Vagina (tissue), 2 donors: ENCODE measurements around the gene SNX24. TPM values are rescaled to one million over a fixed set of nuclear protein-coding genes. Genes with fewer than 3 reads are reported as not detected.

ENCODE experiments used
- DNase-seq, 2 donors: peaks; one replicate each; pipeline ENCODE4 v3.0.0-alpha.2; 2017; ENCODE audit errors: extremely low spot score in 2 of 2
- H3K27ac ChIP-seq: fragments of 200-600 bp; sonication (generic); one replicate; pipeline ENCODE4 v1.5.1; 2019
- H3K27me3 ChIP-seq: fragments of 200-600 bp; sonication (generic); one replicate; pipeline ENCODE4 v1.5.1; 2019
- H3K36me3 ChIP-seq, 2 donors: fragments of 200-600 bp; sonication (generic); one replicate each; pipeline ENCODE4 v1.5.1; 2017 to 2019
- H3K4me1 ChIP-seq: fragments of 200-600 bp; sonication (generic); one replicate; pipeline ENCODE4 v1.5.1; 2019
- H3K4me3 ChIP-seq, 2 donors: fragments of 200-600 bp; sonication (generic); 1 replicate in 1 of 2; 2 replicates in 1 of 2; pipeline ENCODE4 v1.5.1; 2016 to 2019
- H3K9me3 ChIP-seq: fragments of 200-600 bp; sonication (generic); one replicate; pipeline ENCODE4 v1.5.1; 2019
- CTCF ChIP-seq, 3 experiments: fragments of 450-650 bp in 2 of 3; fragments of 200-600 bp in 1 of 3; sonication (generic) in 1 of 3; IDR thresholded peaks; one replicate each; pipeline ENCODE4 v1.5.1; 2017 to 2019; ENCODE audit warnings: antibody characterized with exemption in 3 of 3, mild to moderate bottlenecking in 2 of 3, moderate library complexity in 2 of 3
- POLR2A ChIP-seq, 2 donors: fragments of 450-650 bp; IDR thresholded peaks; one replicate each; pipeline ENCODE4 v1.6.1; 2017; ENCODE audit warnings: antibody characterized with exemption in 2 of 2, mild to moderate bottlenecking in 2 of 2, moderate library complexity in 2 of 2
- POLR2AphosphoS5 ChIP-seq, 2 donors: sonication (generic); formaldehyde crosslinking; IDR thresholded peaks; one replicate each; pipeline ENCODE4 v1.9.0; 2017; ENCODE audit warnings: antibody characterized with exemption in 2 of 2, mild to moderate bottlenecking in 2 of 2, low read depth in 1 of 2; ENCODE audit not compliant: insufficient read depth in 1 of 2
- intact Hi-C: fragments of 100-400 bp; cut with DNase I; formaldehyde crosslinking; loops from one replicate; pipeline ENCODE4 v1.15.1; 2023
- total RNA-seq: library from RNA; depleted of rRNA; stranded (reverse); fragments of >200 nt; gene quantifications from one replicate; pipeline ENCODE4 v1.2.3, GENCODE V29; 2016

Gene SNX24
- total RNA-seq, 1 donor from 2014 or later, result 19.4 TPM

- no peak for DNase-seq
- H3K36me3 ChIP-seq, result no peaks in the 10 kb centered on the region
- no peak overlapping the region for H3K4me3 ChIP-seq
- intact Hi-C loops, result no loop called here
- H3K9me3 ChIP-seq, result no peaks in the 10 kb centered on the region
- TF ChIP-seq CTCF (IDR thresholded peaks at IDR 0.05) (no peak), POLR2A (IDR thresholded peaks at IDR 0.05) (no peak), POLR2AphosphoS5 (IDR thresholded peaks at IDR 0.05; ENCODE audit: insufficient read depth in 1 of 2, low read depth in 1 of 2) (no peak)
- no peaks in the 10 kb centered on the region for H3K27me3 ChIP-seq
- no peaks in the 10 kb centered on the region for H3K4me1 ChIP-seq
- H3K27ac ChIP-seq, result no peak overlapping the region
Observed at GRCh38 chr5:122880170-122880689, 34.8 kb downstream of the SNX24 start.

DNA sequence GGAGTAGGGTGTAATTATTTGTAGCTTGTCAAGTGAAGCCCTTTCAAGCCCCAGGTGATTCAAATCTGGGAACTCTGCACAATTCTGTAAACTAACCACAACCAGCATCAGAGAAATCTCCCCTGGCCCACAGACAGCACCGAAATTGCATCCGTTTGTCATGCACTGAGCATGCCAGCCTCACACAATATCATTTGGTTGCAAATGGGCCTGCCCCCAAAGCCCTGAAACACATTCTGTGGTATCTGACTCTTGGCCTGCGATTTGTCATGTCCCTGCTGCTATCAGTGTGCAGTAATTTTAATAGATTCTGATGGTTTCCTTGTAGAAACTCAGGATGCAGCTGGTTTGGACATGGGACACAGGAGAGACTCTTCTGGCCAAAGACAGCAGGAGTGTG is 35.3 kb downstream of the SNX24 start:
- no peak overlapping the region for H3K4me3 ChIP-seq
- H3K9me3 ChIP-seq, result no peaks in the 10 kb centered on the region
- DNase-seq, result no peak
- H3K36me3 ChIP-seq, result no peaks in the 10 kb centered on the region
- H3K27ac ChIP-seq, result no peak overlapping the region
- TF ChIP-seq POLR2A (IDR thresholded peaks at IDR 0.05) (no peak), POLR2AphosphoS5 (IDR thresholded peaks at IDR 0.05; ENCODE audit: insufficient read depth in 1 of 2, low read depth in 1 of 2) (no peak), CTCF (IDR thresholded peaks at IDR 0.05) (no peak)
- intact Hi-C loops, result no loop called here
- H3K4me1 ChIP-seq, result no peaks in the 10 kb centered on the region
- no peaks in the 10 kb centered on the region for H3K27me3 ChIP-seq

DNA sequence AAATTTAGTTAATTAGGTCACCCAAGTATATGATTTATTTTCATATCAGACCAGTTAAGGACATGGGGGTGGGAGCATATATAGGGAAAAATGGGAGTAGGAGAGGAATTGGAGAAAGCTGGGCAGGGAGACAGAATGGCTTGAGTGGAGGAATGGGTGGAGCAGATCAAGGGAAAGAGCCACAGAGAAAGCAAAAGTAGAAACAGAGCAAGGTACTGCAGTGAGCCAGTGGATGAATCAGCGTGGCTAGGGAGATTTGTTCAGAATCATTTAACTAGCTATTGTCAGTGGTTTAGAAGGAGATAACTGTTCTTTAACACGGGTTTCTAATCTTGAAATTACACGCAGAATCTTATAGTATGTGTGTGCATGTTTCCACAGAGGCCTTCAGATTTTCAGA is 37.4 kb downstream of the SNX24 start:
- Histone ChIP-seq H3K27ac (no peak overlapping the region), H3K4me1 (no peaks in the 10 kb centered on the region), H3K27me3 (no peaks in the 10 kb centered on the region), H3K9me3 (no peaks in the 10 kb centered on the region), H3K36me3 (no peaks in the 10 kb centered on the region), H3K4me3 (no peak overlapping the region)
- intact Hi-C loops, result no loop called here
- DNase-seq, result no peak
- peak in 1 of 2 donors; percentile 22 for TF ChIP-seq POLR2AphosphoS5 (IDR thresholded peaks at IDR 0.05; ENCODE audit: insufficient read depth in 1 of 2, low read depth in 1 of 2)
- TF ChIP-seq CTCF (IDR thresholded peaks at IDR 0.05), result no peak

DNA sequence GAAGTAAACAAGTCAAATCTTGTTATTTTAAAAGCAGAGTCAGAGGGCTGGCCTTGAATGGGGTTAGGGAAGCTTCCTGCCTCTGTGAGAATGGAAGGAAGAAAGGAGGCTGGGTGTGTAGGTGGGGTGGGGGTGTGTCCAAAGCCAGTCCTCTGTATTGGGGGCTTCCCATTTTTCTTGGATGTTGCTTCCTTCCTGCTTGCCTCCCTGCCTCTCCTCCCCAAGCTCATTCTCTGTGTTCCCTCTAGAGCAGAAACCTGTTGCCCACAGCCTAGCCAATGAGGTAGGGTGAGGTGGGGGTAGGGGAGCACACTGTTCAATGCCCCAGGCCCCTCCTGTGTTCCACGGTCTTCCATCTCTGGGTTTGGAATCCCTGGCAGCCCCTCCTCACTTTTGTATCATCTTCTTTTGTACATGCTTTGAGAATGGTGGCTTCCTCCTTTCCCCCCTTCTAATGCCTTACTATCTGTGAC is 39.7 kb downstream of the SNX24 start:
- no peak for TF ChIP-seq CTCF (IDR thresholded peaks at IDR 0.05)
- no peak for TF ChIP-seq POLR2A (IDR thresholded peaks at IDR 0.05)
- no peak for TF ChIP-seq POLR2AphosphoS5 (IDR thresholded peaks at IDR 0.05; ENCODE audit: insufficient read depth in 1 of 2, low read depth in 1 of 2)
- no peak overlapping the region for H3K27ac ChIP-seq
- no peaks in the 10 kb centered on the region for H3K36me3 ChIP-seq
- no peak overlapping the region for H3K4me3 ChIP-seq
- intact Hi-C loops, result no loop called here
- no peaks in the 10 kb centered on the region for H3K9me3 ChIP-seq
- H3K4me1 ChIP-seq, result no peaks in the 10 kb centered on the region
- DNase-seq, result no peak
- no peaks in the 10 kb centered on the region for H3K27me3 ChIP-seq

GRCh38 chr5:122885891-122886290 is 40.5 kb downstream of the SNX24 start:
- no peaks in the 10 kb centered on the region for H3K27me3 ChIP-seq
- H3K27ac ChIP-seq, result no peak overlapping the region
- H3K4me3 ChIP-seq, result no peak overlapping the region
- no peaks in the 10 kb centered on the region for H3K4me1 ChIP-seq
- DNase-seq, result no peak
- no peaks in the 10 kb centered on the region for H3K9me3 ChIP-seq
- TF ChIP-seq POLR2A (IDR thresholded peaks at IDR 0.05) (no peak), CTCF (IDR thresholded peaks at IDR 0.05) (no peak), POLR2AphosphoS5 (IDR thresholded peaks at IDR 0.05; ENCODE audit: insufficient read depth in 1 of 2, low read depth in 1 of 2) (no peak)
- no peaks in the 10 kb centered on the region for H3K36me3 ChIP-seq
- intact Hi-C loops, result no loop called here
